ENCODE results near the gene TRMT112. TPM values are rescaled to one million over a fixed set of nuclear protein-coding genes. Genes with fewer than 3 reads are reported as not detected.

Gene TRMT112
- total RNA-seq, 1 experiment from 2014 or later: 341 TPM

DNA sequence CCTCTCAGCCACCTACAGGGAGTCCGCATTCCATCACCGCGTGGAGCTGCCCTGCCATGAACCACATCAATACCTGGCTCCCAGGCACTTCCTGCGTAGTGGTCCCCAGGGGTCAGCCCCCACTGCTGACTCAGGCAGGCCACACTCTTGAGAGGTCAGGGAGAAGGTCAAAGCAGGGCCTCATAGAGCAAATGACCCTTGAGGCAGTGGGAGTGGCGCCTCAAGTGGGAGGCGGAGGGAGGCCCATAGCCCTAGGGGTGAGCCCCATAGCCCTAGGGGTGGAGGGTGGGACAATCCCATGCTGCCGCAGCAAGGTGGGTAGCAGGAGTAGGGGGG lies 5.5 kb upstream of the TRMT112 start:
- Histone ChIP-seq H3K36me3 (ENCODE audit: control insufficient read depth, insufficient read depth, low read length) (no peaks in the 10 kb centered on the region), H3K4me3 (ENCODE audit: low read depth in 2 of 2, low read length in 2 of 2) (no peak overlapping the region), H3K4me1 (ENCODE audit: control insufficient read depth, insufficient read depth, low read length) (peaks cover 36% of the 10 kb centered on the region), H3K27me3 (ENCODE audit: control insufficient read depth, insufficient read depth, low read length) (no peaks in the 10 kb centered on the region), H3K9me3 (ENCODE audit: control insufficient read depth, insufficient read depth, low read depth, low read length) (no peaks in the 10 kb centered on the region), H3K27ac (ENCODE audit: low read length) (no peak overlapping the region)
- DNase-seq (ENCODE audit: low read depth, low spot score): no peak
- TF ChIP-seq TCF7L2 (IDR thresholded peaks at IDR 0.05; ENCODE audit: low read depth, low read length): 0 out of 2 replicates have a peak, but pooled peaks have one; percentile 39
- no peak for TF ChIP-seq REST (IDR thresholded peaks at IDR 0.05; ENCODE audit: insufficient read depth in 1 of 2, low read depth in 2 of 2, low read length in 1 of 2)
- ChIA-PET CTCF (interaction anchor here (0.9 kb wide), 1 partner anchor 9 kb away, joined by 4 read pairs; no protein-coding TSS in a partner anchor), POLR2A (interaction anchor here (0.6 to 0.8 kb wide), 2 partner anchors 9 to 19 kb away, joined by 3 to 4 read pairs; no protein-coding TSS in a partner anchor)
- BruUV-seq (replicated peaks): no TSS peak
- in situ Hi-C loops (cut with HindIII; ENCODE audit: low pct_unique_long_range_greater_than_20kb, low sequenced_read_pairs) (no loop called here), intact Hi-C loops (cut with micrococcal nuclease; ENCODE audit: unreplicated experiment) (no loop called here)
- no peak for ATAC-seq

GRCh38 chr11:64321533-64321932 lies 4.2 kb upstream of the TRMT112 start:
- POLR2A ChIA-PET: no interaction called here

More at GRCh38 chr11:64321533-64321932, 4.2 kb upstream of the TRMT112 start:
- Histone ChIP-seq H3K9me3 (ENCODE audit: control insufficient read depth, insufficient read depth, low read depth, low read length) (no peaks in the 10 kb centered on the region), H3K4me1 (ENCODE audit: control insufficient read depth, insufficient read depth, low read length) (peaks cover 36% of the 10 kb centered on the region), H3K27ac (ENCODE audit: low read length) (peak overlapping the region; percentile 36; the same call in 1 of the 2 replicates), H3K4me3 (ENCODE audit: low read depth in 2 of 2, low read length in 2 of 2) (no peak overlapping the region), H3K27me3 (ENCODE audit: control insufficient read depth, insufficient read depth, low read length) (no peaks in the 10 kb centered on the region), H3K36me3 (ENCODE audit: control insufficient read depth, insufficient read depth, low read length) (peaks cover under 1% of the 10 kb centered on the region; the same call in 1 of the 2 replicates)
- DNase-seq (ENCODE audit: low read depth, low spot score) (no peak), ATAC-seq (no peak)
- in situ Hi-C loops (cut with HindIII; ENCODE audit: low pct_unique_long_range_greater_than_20kb, low sequenced_read_pairs): no loop called here
- TF ChIP-seq CTCF (IDR thresholded peaks at IDR 0.05): no peak
- no peak for TF ChIP-seq REST (IDR thresholded peaks at IDR 0.05; ENCODE audit: insufficient read depth in 1 of 2, low read depth in 2 of 2, low read length in 1 of 2)
- no peak for TF ChIP-seq POLR2AphosphoS5 (IDR thresholded peaks at IDR 0.05; ENCODE audit: low read depth, low read length)
- intact Hi-C loops (cut with micrococcal nuclease; ENCODE audit: unreplicated experiment): no loop called here
- CTCF ChIA-PET: no interaction called here
- no TSS peak for BruUV-seq (replicated peaks)
